HepG2 (cell line): ENCODE results near the gene RITA1. TPM values are rescaled to one million over a fixed set of nuclear protein-coding genes. Genes with fewer than 3 reads are reported as not detected.
A peak's percentile ranks its signal among the peaks of the same experiment; 100 is the strongest.

Experiments used
- ARID5B ChIP-seq: IDR thresholded peaks from 2 replicates; pipeline ENCODE4 v1.4.0; 2020; ENCODE audit warnings: mild to moderate bottlenecking, missing genetic modification reagents
- CEBPB ChIP-seq: IDR thresholded peaks from 2 replicates; pipeline ENCODE4 v1.6.1; 2011; ENCODE audit warnings: low read depth, low read length, improper control_type of control experiment, borderline replicate concordance
- CEBPG ChIP-seq: IDR thresholded peaks from 2 replicates; pipeline ENCODE4 v1.6.1; 2016
- GATAD2A ChIP-seq: IDR thresholded peaks from 2 replicates; pipeline ENCODE4 v1.6.1; 2016
- HDAC1 ChIP-seq: sonication (generic); formaldehyde crosslinking; IDR thresholded peaks from 2 replicates; pipeline ENCODE4 v1.5.1; 2020; ENCODE audit warnings: mild to moderate bottlenecking, missing genetic modification reagents
- HNF1A ChIP-seq, 2 experiments: sonication (generic) in 1 of 2; formaldehyde crosslinking in 1 of 2; IDR thresholded peaks; 2 replicates each; pipeline versions ENCODE4 v1.4.0 to v1.6.1; 2016 to 2020; ENCODE audit warnings: borderline replicate concordance in 1 of 2, low read depth in 1 of 2, mild to moderate bottlenecking in 1 of 2, missing genetic modification reagents in 1 of 2
- PREB ChIP-seq: sonication (generic); formaldehyde crosslinking; IDR thresholded peaks from 2 replicates; pipeline ENCODE4 v1.4.0; 2020; ENCODE audit warnings: missing genetic modification reagents
- RARA ChIP-seq: IDR thresholded peaks from 2 replicates; pipeline ENCODE4 v1.6.1; 2016; ENCODE audit warnings: missing genetic modification reagents, missing compliant biosample characterization
- SP1 ChIP-seq, 2 experiments: fragments of 450-650 bp in 1 of 2; sonication (generic) in 1 of 2; formaldehyde crosslinking in 1 of 2; IDR thresholded peaks; 2 replicates each; pipeline versions ENCODE4 v1.4.0 to v1.6.1; 2016 to 2020; ENCODE audit warnings: missing genetic modification reagents in 1 of 2
- TBX3 ChIP-seq: fragments of 450-650 bp; IDR thresholded peaks from 2 replicates; pipeline ENCODE4 v1.6.1; 2017; ENCODE audit warnings: antibody characterized with exemption, mild to moderate bottlenecking, inconsistent platforms, borderline replicate concordance
- TGIF2 ChIP-seq: IDR thresholded peaks from 2 replicates; pipeline ENCODE4 v1.6.1; 2016; ENCODE audit warnings: control low read depth, missing compliant biosample characterization
- ZFP36 ChIP-seq: fragments of 150-350 bp; IDR thresholded peaks from 2 replicates; pipeline ENCODE4 v1.6.1; 2018; ENCODE audit warnings: borderline replicate concordance, low read length, low read depth; ENCODE audit not compliant: partially characterized antibody
- ZNF292 ChIP-seq: sonication (generic); formaldehyde crosslinking; IDR thresholded peaks from 2 replicates; pipeline ENCODE4 v1.8.1; 2022; ENCODE audit warnings: mild to moderate bottlenecking, low read depth, missing genetic modification reagents, borderline replicate concordance
- ZNF33B ChIP-seq: sonication (generic); formaldehyde crosslinking; IDR thresholded peaks from 2 replicates; pipeline ENCODE4 v1.5.1; 2020; ENCODE audit warnings: mild to moderate bottlenecking, missing genetic modification reagents
- ZZZ3 ChIP-seq: sonication (generic); formaldehyde crosslinking; IDR thresholded peaks from 2 replicates; pipeline ENCODE4 v1.4.0; 2020; ENCODE audit warnings: missing genetic modification reagents, mild to moderate bottlenecking, borderline replicate concordance
- polyA plus RNA-seq, 8 experiments: library from polyadenylated mRNA; depleted of rRNA in 3 of 8; stranded (reverse) in 7 of 8; unstranded in 1 of 8; fragments of >200 nt; fragmentation: Illumina TruSeq in 4 of 8; extraction: Trizol in 4 of 8; gene quantifications; 2 replicates each; pipeline versions ENCODE4 v1.2.1 to v1.2.3, GENCODE V29; 2011 to 2016; ENCODE audit warnings: low read depth in 4 of 8, missing spikeins in 1 of 8, mixed read lengths in 1 of 8; ENCODE audit not compliant: insufficient read depth in 1 of 8
- total RNA-seq, 5 experiments: library from RNA; depleted of rRNA; stranded (reverse); fragments of >200 nt; fragmentation: Illumina TruSeq; extraction: Trizol; gene quantifications; 2 replicates each; pipeline ENCODE4 v1.2.3, GENCODE V29; 2016; ENCODE audit warnings: low read depth in 1 of 5

Gene RITA1
- total and polyA plus RNA-seq, 2 of the 13 experiments (the other 11 are each of a cell fraction or from before 2014, with no cell fraction given) = 12.4 to 28.9 TPM

- TF ChIP-seq HDAC1 (CRISPR knock-in tag) = peak; percentile 66
- TF ChIP-seq ZNF292 (CRISPR knock-in tag) = 0 out of 2 replicates have a peak, but pooled peaks have one; percentile 17
- peak; percentile 73 for TF ChIP-seq ARID5B (CRISPR knock-in tag)
- no peak for TF ChIP-seq CEBPB
- no peak for TF ChIP-seq ZZZ3 (CRISPR knock-in tag)
- no peak for TF ChIP-seq ZFP36
- no peak for TF ChIP-seq PREB (CRISPR knock-in tag)
- peak; percentile 22; the same call in 1 of the 2 replicates for TF ChIP-seq CEBPG (CRISPR knock-in tag)
- TF ChIP-seq TGIF2 (CRISPR knock-in tag) = peak; percentile 46; the same call in 1 of the 2 replicates
- no peak for TF ChIP-seq ZNF33B
- no peak for TF ChIP-seq HNF1A (IDR thresholded peaks at IDR 0.05; ENCODE audit: low read depth)
- TF ChIP-seq HNF1A (CRISPR knock-in tag; IDR thresholded peaks at IDR 0.05; ENCODE audit: borderline replicate concordance) = peak; percentile 33; the same call in 1 of the 2 replicates
- no peak for TF ChIP-seq TBX3
- TF ChIP-seq RARA (CRISPR knock-in tag) = peak; percentile 53
- no peak for TF ChIP-seq SP1 (IDR thresholded peaks at IDR 0.05)
- TF ChIP-seq SP1 (CRISPR knock-in tag; IDR thresholded peaks at IDR 0.05) = no peak
- peak; percentile 81 for TF ChIP-seq GATAD2A (CRISPR knock-in tag)
These were observed 37.4 kb downstream of the RITA1 start (continued) for GRCh38 chr12:113222730-113223531.
